A549 (cell line): ENCODE results near the gene SEMA7A. TPM values are rescaled to one million over a fixed set of nuclear protein-coding genes. Genes with fewer than 3 reads are reported as not detected.

Experiments
- ATAC-seq, 2 experiments: fragments of 200-7000 bp in 1 of 2; fragments of >200 bp in 1 of 2; cut with Nextera tagmentation in 1 of 2; cut with Tn5 transposase in 1 of 2; 3 replicates each; pipeline versions ENCODE4 v1.8.0 to v1.9.1; 2018 to 2020; ENCODE audit warnings: mild to moderate bottlenecking in 1 of 2, moderate library complexity in 1 of 2
- CTCF ChIA-PET: fragments of 300-600 bp; sonication (Branson Sonifier 250); formaldehyde crosslinking; extraction: SDS; loops from one replicate; lab custom pipeline; 2021; ENCODE audit warnings: antibody characterized with exemption, inconsistent platforms; lab: Yijun Ruan, JAX
- POLR2A ChIA-PET: fragments of 350-600 bp; formaldehyde crosslinking; extraction: SDS; loops from one replicate; lab custom pipeline; 2021; ENCODE audit warnings: antibody characterized with exemption, inconsistent platforms; lab: Yijun Ruan, JAX
- DNase-seq, 2 experiments: peaks; one replicate each; pipeline versions ENCODE4 v3.0.0 to v3.0.0-alpha.2; 2011 to 2016; ENCODE audit warnings: low read depth in 1 of 2, low spot score in 1 of 2
- FAIRE-seq: peaks from 2 replicates; lab custom pipeline; 2011; peaks lifted over from hg19 to GRCh38; lab: Jason Lieb, UNC
- H3K27ac ChIP-seq, 2 experiments: fragments of >200 bp; sonication (Bioruptor Twin); formaldehyde crosslinking; 3 replicates each; pipeline ENCODE4 v1.5.1; 2016 to 2017
- H3K4me1 ChIP-seq: fragments of >200 bp; sonication (Bioruptor Twin); formaldehyde crosslinking; 3 replicates; pipeline ENCODE4 v1.6.1; 2016
- H3K4me2 ChIP-seq: fragments of >200 bp; sonication (Bioruptor Twin); formaldehyde crosslinking; 3 replicates; pipeline ENCODE4 v1.6.1; 2016
- H3K4me3 ChIP-seq: fragments of >200 bp; sonication (Bioruptor Twin); formaldehyde crosslinking; 3 replicates; pipeline ENCODE4 v1.5.1; 2016
- H3K9me3 ChIP-seq: fragments of >200 bp; sonication (Bioruptor Twin); formaldehyde crosslinking; 3 replicates; pipeline ENCODE4 v1.6.1; 2016
- BHLHE40 ChIP-seq: IDR thresholded peaks from 2 replicates; pipeline ENCODE4 v1.6.1; 2012; ENCODE audit warnings: low read depth, low read length, inconsistent platforms
- CHD4 ChIP-seq: fragments of 200-600 bp; sonication (generic); IDR thresholded peaks from 2 replicates; pipeline ENCODE4 v1.6.1; 2016; ENCODE audit warnings: antibody characterized with exemption, mild to moderate bottlenecking, borderline replicate concordance
- CTCF ChIP-seq: fragments of >200 bp; sonication (Bioruptor Twin); formaldehyde crosslinking; IDR thresholded peaks from 3 replicates; pipeline ENCODE4 v1.5.1; 2016
- E2F6 ChIP-seq: IDR thresholded peaks from 2 replicates; pipeline ENCODE4 v1.6.1; 2012; ENCODE audit warnings: low read depth, borderline replicate concordance
- EP300 ChIP-seq, 2 experiments: fragments of >200 bp; sonication (Bioruptor Twin); formaldehyde crosslinking; IDR thresholded peaks; 2 replicates in 1 of 2; 3 replicates in 1 of 2; pipeline ENCODE4 v1.6.1; 2016 to 2017
- ESRRA ChIP-seq: fragments of 150-350 bp; IDR thresholded peaks from 2 replicates; pipeline ENCODE4 v1.6.1; 2014; ENCODE audit warnings: mild to moderate bottlenecking, low read length, borderline replicate concordance
- FOSB ChIP-seq: fragments of 250-450 bp; sonication (Bioruptor Pico); IDR thresholded peaks from 2 replicates; pipeline ENCODE4 v1.5.0; 2020; ENCODE audit warnings: mild to moderate bottlenecking, moderate library complexity
- FOSL2 ChIP-seq, 2 experiments: fragments of 450-650 bp in 1 of 2; fragments of >200 bp in 1 of 2; sonication (Bioruptor Twin) in 1 of 2; formaldehyde crosslinking; IDR thresholded peaks; 2 replicates each; pipeline versions ENCODE4 v1.5.0 to v1.6.1; 2016 to 2020; ENCODE audit warnings: mild to moderate bottlenecking in 1 of 2, moderate library complexity in 1 of 2
- HDAC2 ChIP-seq: fragments of 200-600 bp; sonication (generic); IDR thresholded peaks from 2 replicates; pipeline ENCODE4 v1.6.1; 2016
- HEYL ChIP-seq: fragments of 250-450 bp; sonication (Bioruptor Pico); IDR thresholded peaks from 2 replicates; pipeline ENCODE4 v1.8.0; 2021; ENCODE audit warnings: mild to moderate bottlenecking, moderate library complexity
- HMGXB4 ChIP-seq: fragments of 250-450 bp; sonication (Bioruptor Pico); IDR thresholded peaks from 2 replicates; pipeline ENCODE4 v1.5.0; 2021; ENCODE audit warnings: mild to moderate bottlenecking, moderate library complexity, borderline replicate concordance
- JUN ChIP-seq, 2 experiments: fragments of >200 bp; sonication (Bioruptor Twin); formaldehyde crosslinking; IDR thresholded peaks; 2 replicates in 1 of 2; 3 replicates in 1 of 2; pipeline ENCODE4 v1.6.1; 2016 to 2017
- KDM5A ChIP-seq: fragments of 200-600 bp; sonication (generic); IDR thresholded peaks from 2 replicates; pipeline ENCODE4 v1.6.1; 2016; ENCODE audit warnings: antibody characterized with exemption, mild to moderate bottlenecking
- MAX ChIP-seq: IDR thresholded peaks from 2 replicates; pipeline ENCODE4 v1.6.1; 2012
- MAZ ChIP-seq: fragments of 150-350 bp; IDR thresholded peaks from 2 replicates; pipeline ENCODE4 v1.6.1; 2014; ENCODE audit warnings: antibody characterized with exemption, low read depth, low read length, borderline replicate concordance
- PHF8 ChIP-seq: fragments of 200-600 bp; sonication (generic); IDR thresholded peaks from 2 replicates; pipeline ENCODE4 v1.6.1; 2016; ENCODE audit warnings: low read depth, mild to moderate bottlenecking, antibody characterized with exemption, moderate library complexity, borderline replicate concordance
- RAD21 ChIP-seq, 2 experiments: fragments of >200 bp in 1 of 2; sonication (Bioruptor Twin) in 1 of 2; formaldehyde crosslinking in 1 of 2; IDR thresholded peaks in 1 of 2; conservative IDR thresholded peaks in 1 of 2; 2 replicates in 1 of 2; 3 replicates in 1 of 2; pipeline ENCODE4 v1.6.1; 2012 to 2018; ENCODE audit warnings: inconsistent platforms in 1 of 2
- RCOR1 ChIP-seq: fragments of 150-350 bp; IDR thresholded peaks from 2 replicates; pipeline ENCODE4 v1.6.1; 2014; ENCODE audit warnings: antibody characterized with exemption, low read length, low read depth
- TFCP2L1 ChIP-seq: fragments of 250-450 bp; sonication (Bioruptor Pico); IDR thresholded peaks from 2 replicates; pipeline ENCODE4 v1.5.0; 2021; ENCODE audit warnings: mild to moderate bottlenecking
- USF2 ChIP-seq: fragments of 450-650 bp; IDR thresholded peaks from 2 replicates; pipeline ENCODE4 v1.6.1; 2014; ENCODE audit warnings: antibody characterized with exemption
- ZNF302 ChIP-seq: fragments of 250-450 bp; sonication (Bioruptor Pico); IDR thresholded peaks from 2 replicates; pipeline ENCODE4 v1.9.0; 2021; ENCODE audit warnings: inconsistent platforms, mild to moderate bottlenecking, moderate library complexity
- ZSCAN20 ChIP-seq: fragments of 250-450 bp; sonication (Bioruptor Pico); IDR thresholded peaks from 2 replicates; pipeline ENCODE4 v1.8.0; 2022; ENCODE audit warnings: mild to moderate bottlenecking, moderate library complexity
- WGBS: methylation state at CpG from one replicate; pipeline ENCODE4 v1.1.6; 2017; ENCODE audit errors: missing lambda C conversion rate; 5-methylcytosine and 5-hydroxymethylcytosine counted together
- polyA plus RNA-seq, 4 experiments: library from polyadenylated mRNA; depleted of rRNA in 3 of 4; stranded (reverse); fragments of >200 nt; fragmentation: RNase III in 1 of 4; extraction: RNeasy Plus Mini Kit Qiagen cat#74134 plus additional on column Dnase treatment in 1 of 4; gene quantifications; 2 replicates in 3 of 4; 3 replicates in 1 of 4; pipeline ENCODE4 v1.2.3, GENCODE V29; 2011 to 2017

SEMA7A gene
- polyA plus RNA-seq, 2 of the 4 experiments (the other 2 are of a cell fraction) = 0.44 to 1.2 TPM

- no peak for DNase-seq
- ChIA-PET POLR2A (no interaction called here), CTCF (interaction anchor here (0.8 to 36.0 kb wide), 4 partner anchors 9 to 74 kb away, joined by 3 to 681 read pairs (median 28); partner anchors contain the start of gene CYP11A1)
- H3K27ac ChIP-seq = no peak overlapping the region
- H3K9me3 ChIP-seq = no peaks in the 10 kb centered on the region
- H3K4me2 ChIP-seq = no peak overlapping the region
- FAIRE-seq = no peak
- TF ChIP-seq MAZ (no peak), RAD21 (conservative IDR thresholded peaks at IDR 0.05 in 1 of 2, IDR thresholded peaks at IDR 0.05 in 1 of 2) (no peak), FOSL2 (IDR thresholded peaks at IDR 0.05) (no peak), FOSL2 (CRISPR knock-in tag; IDR thresholded peaks at IDR 0.05) (no peak), ZSCAN20 (no peak)
- TF ChIP-seq, all 56 proteins: peak for 0
- Histone ChIP-seq H3K4me1 (no peaks in the 10 kb centered on the region), H3K4me3 (no peak overlapping the region)
- WGBS = 81% methylated on average over 16 of the region's 16 CpGs
- ATAC-seq = no peak
These were observed 18.4 kb upstream of the SEMA7A start for GRCh38 chr15:74451861-74452835.

- POLR2A ChIA-PET = no interaction called here
- Histone ChIP-seq H3K4me1 (no peaks in the 10 kb centered on the region), H3K9me3 (no peaks in the 10 kb centered on the region), H3K27ac (no peak overlapping the region)
- FAIRE-seq (no peak), DNase-seq (no peak), ATAC-seq (no peak)
- 89% methylated on average over 2 of the region's 2 CpGs for WGBS
- TF ChIP-seq HMGXB4 (no peak), HEYL (CRISPR knock-in tag) (no peak), PHF8 (no peak), ESRRA (no peak), EP300 (IDR thresholded peaks at IDR 0.05) (no peak), E2F6 (no peak), RAD21 (conservative IDR thresholded peaks at IDR 0.05 in 1 of 2, IDR thresholded peaks at IDR 0.05 in 1 of 2) (no peak), ZNF302 (no peak), TFCP2L1 (no peak), KDM5A (no peak), CHD4 (no peak), JUN (IDR thresholded peaks at IDR 0.05) (no peak), FOSB (no peak), USF2 (no peak), HDAC2 (no peak), CTCF (no peak), BHLHE40 (no peak), MAX (no peak), RCOR1 (no peak)
- TF ChIP-seq, all 56 proteins: peak for 0
- Histone ChIP-seq H3K4me2 (no peak overlapping the region), H3K4me3 (no peak overlapping the region)
- CTCF ChIA-PET = interaction anchor here (0.8 to 36.0 kb wide), 6 partner anchors 9 to 73 kb away, joined by 3 to 681 read pairs (median 6); partner anchors contain the start of genes CYP11A1 and UBL7
These were observed 17.6 kb upstream of the SEMA7A start for GRCh38 chr15:74451322-74451721.
